WTC11 (cell line): Measurements from ENCODE around the gene MEIS2. TPM values are rescaled to one million over a fixed set of nuclear protein-coding genes. Genes with fewer than 3 reads are reported as not detected.

Experiments
- ATAC-seq: fragments of 200-7000 bp; cut with Tn5 transposase; 2 replicates; pipeline ENCODE4 v1.10.0; 2021; ENCODE audit warnings: mild to moderate bottlenecking, moderate library complexity
- CTCF ChIA-PET: fragments of 300-600 bp; sonication (Branson Sonifier 250); formaldehyde crosslinking; loops from one replicate; lab custom pipeline; 2021; ENCODE audit warnings: antibody characterized with exemption; lab: Charles Lee
- POLR2A ChIA-PET: fragments of 350-600 bp; sonication (Branson Sonifier 250); formaldehyde crosslinking; loops from one replicate; lab custom pipeline; 2021; ENCODE audit warnings: antibody characterized with exemption; lab: Charles Lee
- DNase-seq: peaks from one replicate; pipeline ENCODE4 v3.0.0; 2021; ENCODE audit warnings: low spot score
- H3K27ac Mint-ChIP-seq: 2 replicates; pipeline ENCODE4 v1.8.0; 2021; ENCODE audit warnings: mixed read lengths
- H3K27me3 Mint-ChIP-seq: 2 replicates; pipeline ENCODE4 v1.8.0; 2021; ENCODE audit warnings: low read depth, mild to moderate bottlenecking, moderate library complexity, mixed read lengths
- H3K36me3 Mint-ChIP-seq: 2 replicates; pipeline ENCODE4 v1.8.0; 2021; ENCODE audit warnings: mixed read lengths
- H3K4me1 Mint-ChIP-seq: 2 replicates; pipeline ENCODE4 v1.8.0; 2022; ENCODE audit warnings: mixed read lengths
- H3K4me3 Mint-ChIP-seq: 2 replicates; pipeline ENCODE4 v1.8.0; 2021; ENCODE audit warnings: mild to moderate bottlenecking, moderate library complexity, mixed read lengths
- H3K9me3 Mint-ChIP-seq: 2 replicates; pipeline ENCODE4 v1.8.0; 2021; ENCODE audit warnings: mixed read lengths
- ARID4B ChIP-seq: sonication (generic); formaldehyde crosslinking; IDR thresholded peaks from 2 replicates; pipeline ENCODE4 v1.8.0; 2023; ENCODE audit warnings: missing genetic modification reagents, mild to moderate bottlenecking, borderline replicate concordance
- ETV6 ChIP-seq: sonication (generic); formaldehyde crosslinking; IDR thresholded peaks from 2 replicates; pipeline ENCODE4 v1.8.1; 2022; ENCODE audit warnings: mild to moderate bottlenecking, missing genetic modification reagents
- GABPB1 ChIP-seq: sonication (generic); formaldehyde crosslinking; IDR thresholded peaks from 2 replicates; pipeline ENCODE4 v1.8.1; 2023; ENCODE audit warnings: mild to moderate bottlenecking, missing genetic modification reagents
- HMGA2 ChIP-seq: fragments of 250-450 bp; sonication (Bioruptor Pico); IDR thresholded peaks from 2 replicates; pipeline ENCODE4 v1.4.0; 2021; ENCODE audit warnings: mild to moderate bottlenecking, moderate library complexity
- NFATC4 ChIP-seq: fragments of 250-450 bp; sonication (Bioruptor Pico); IDR thresholded peaks from 2 replicates; pipeline ENCODE4 v1.9.0; 2021; ENCODE audit warnings: mild to moderate bottlenecking
- NFYB ChIP-seq: sonication (generic); formaldehyde crosslinking; conservative IDR thresholded peaks from 2 replicates; pipeline ENCODE4 v1.8.0; 2022; ENCODE audit warnings: low read depth, missing genetic modification reagents
- NR1H2 ChIP-seq: sonication (generic); formaldehyde crosslinking; IDR thresholded peaks from 2 replicates; pipeline ENCODE4 v1.9.0; 2021; ENCODE audit warnings: mild to moderate bottlenecking, moderate library complexity, missing genetic modification reagents
- PRDM15 ChIP-seq: sonication (generic); formaldehyde crosslinking; IDR thresholded peaks from 2 replicates; pipeline ENCODE4 v1.8.0; 2022; ENCODE audit warnings: missing genetic modification reagents
- PRRX2 ChIP-seq: fragments of 250-450 bp; sonication (Bioruptor Pico); IDR thresholded peaks from 2 replicates; pipeline ENCODE4 v1.8.0; 2021; ENCODE audit warnings: mild to moderate bottlenecking
- RORB ChIP-seq: fragments of 250-450 bp; sonication (Bioruptor Pico); IDR thresholded peaks from 2 replicates; pipeline ENCODE4 v1.9.0; 2021; ENCODE audit warnings: mild to moderate bottlenecking
- SMAD3 ChIP-seq: sonication (generic); formaldehyde crosslinking; IDR thresholded peaks from 2 replicates; pipeline ENCODE4 v1.8.0; 2022; ENCODE audit warnings: missing genetic modification reagents, mild to moderate bottlenecking, borderline replicate concordance
- TEAD4 ChIP-seq: sonication (generic); formaldehyde crosslinking; IDR thresholded peaks from 2 replicates; pipeline ENCODE4 v1.8.0; 2022; ENCODE audit warnings: mild to moderate bottlenecking, missing genetic modification reagents
- ZBTB43 ChIP-seq: sonication (generic); formaldehyde crosslinking; IDR thresholded peaks from 2 replicates; pipeline ENCODE4 v1.8.1; 2023; ENCODE audit warnings: mild to moderate bottlenecking, missing genetic modification reagents
- ZNF138 ChIP-seq: sonication (generic); formaldehyde crosslinking; conservative IDR thresholded peaks from 2 replicates; pipeline ENCODE4 v1.8.1; 2022; ENCODE audit warnings: mild to moderate bottlenecking, moderate library complexity, missing genetic modification reagents
- ZNF425 ChIP-seq: fragments of 250-450 bp; sonication (Bioruptor Pico); conservative IDR thresholded peaks from 2 replicates; pipeline ENCODE4 v1.9.0; 2021; ENCODE audit warnings: mild to moderate bottlenecking
- total RNA-seq: library from RNA; stranded (reverse); gene quantifications from 3 replicates; pipeline ENCODE4 v1.2.3, GENCODE V29; 2021
- TF ChIP-seq, protein P1 (sequence below): sonication (generic); formaldehyde crosslinking; IDR thresholded peaks from 2 replicates; pipeline ENCODE4 v1.8.0; 2023; ENCODE audit warnings: missing genetic modification reagents
- TF ChIP-seq, protein P2 (sequence below): fragments of 250-450 bp; sonication (Bioruptor Pico); IDR thresholded peaks from 2 replicates; pipeline ENCODE4 v1.9.0; 2021; ENCODE audit warnings: mild to moderate bottlenecking
- TF ChIP-seq, protein P3 (sequence below): sonication (generic); formaldehyde crosslinking; IDR thresholded peaks from 2 replicates; pipeline ENCODE4 v1.8.0; 2022; ENCODE audit warnings: mild to moderate bottlenecking, missing genetic modification reagents
- TF ChIP-seq, protein P4 (sequence below): sonication (generic); formaldehyde crosslinking; IDR thresholded peaks from 2 replicates; pipeline ENCODE4 v1.8.1; 2022; ENCODE audit warnings: low read depth, mild to moderate bottlenecking, moderate library complexity, missing genetic modification reagents, borderline replicate concordance
- TF ChIP-seq, protein P5 (sequence below): sonication (generic); formaldehyde crosslinking; IDR thresholded peaks from 2 replicates; pipeline ENCODE4 v1.8.1; 2022; ENCODE audit warnings: low read depth, missing genetic modification reagents, borderline replicate concordance

The MEIS2 gene
- total RNA-seq, 1 experiment from 2014 or later: 0.57 TPM

DNA sequence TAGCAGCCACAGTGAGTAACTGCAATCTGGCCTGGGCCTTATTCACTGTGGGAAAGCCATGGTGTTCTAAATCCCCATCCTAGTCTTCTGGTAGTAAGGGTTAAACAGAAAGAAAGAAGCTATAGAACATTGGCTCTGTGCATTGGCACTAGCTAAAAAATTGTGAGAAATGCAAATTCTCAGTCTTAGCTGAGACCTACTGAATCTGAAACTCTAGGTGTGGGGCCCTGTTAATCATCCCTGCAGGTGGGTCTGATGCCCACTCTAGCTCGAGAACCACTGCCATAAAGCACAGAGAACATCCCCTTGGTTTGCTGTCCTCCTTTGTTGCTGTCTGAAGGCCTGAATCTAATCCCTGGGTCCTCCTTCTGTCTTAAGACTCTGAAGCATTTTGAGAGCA lies 59.3 kb downstream of the MEIS2 start:
- no peak for DNase-seq
- POLR2A ChIA-PET: no interaction called here
- CTCF ChIA-PET: no interaction called here
- TF ChIP-seq PRRX2 (no peak), NFYB (CRISPR knock-in tag) (no peak), PRDM15 (no peak), TEAD4 (no peak), RORB (CRISPR knock-in tag) (no peak), ETV6 (no peak), ZNF138 (no peak), NR1H2 (CRISPR knock-in tag) (no peak), ZNF425 (CRISPR knock-in tag) (no peak), ARID4B (CRISPR knock-in tag) (no peak), HMGA2 (CRISPR knock-in tag) (no peak), NFATC4 (no peak), SMAD3 (CRISPR knock-in tag) (no peak), ZBTB43 (CRISPR knock-in tag) (no peak), GABPB1 (CRISPR knock-in tag) (no peak)
- TF ChIP-seq, protein P1, sequence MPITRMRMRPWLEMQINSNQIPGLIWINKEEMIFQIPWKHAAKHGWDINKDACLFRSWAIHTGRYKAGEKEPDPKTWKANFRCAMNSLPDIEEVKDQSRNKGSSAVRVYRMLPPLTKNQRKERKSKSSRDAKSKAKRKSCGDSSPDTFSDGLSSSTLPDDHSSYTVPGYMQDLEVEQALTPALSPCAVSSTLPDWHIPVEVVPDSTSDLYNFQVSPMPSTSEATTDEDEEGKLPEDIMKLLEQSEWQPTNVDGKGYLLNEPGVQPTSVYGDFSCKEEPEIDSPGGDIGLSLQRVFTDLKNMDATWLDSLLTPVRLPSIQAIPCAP (CRISPR knock-in tag): no peak
- TF ChIP-seq, protein P2, sequence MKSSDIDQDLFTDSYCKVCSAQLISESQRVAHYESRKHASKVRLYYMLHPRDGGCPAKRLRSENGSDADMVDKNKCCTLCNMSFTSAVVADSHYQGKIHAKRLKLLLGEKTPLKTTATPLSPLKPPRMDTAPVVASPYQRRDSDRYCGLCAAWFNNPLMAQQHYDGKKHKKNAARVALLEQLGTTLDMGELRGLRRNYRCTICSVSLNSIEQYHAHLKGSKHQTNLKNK: no peak
- TF ChIP-seq, protein P3, sequence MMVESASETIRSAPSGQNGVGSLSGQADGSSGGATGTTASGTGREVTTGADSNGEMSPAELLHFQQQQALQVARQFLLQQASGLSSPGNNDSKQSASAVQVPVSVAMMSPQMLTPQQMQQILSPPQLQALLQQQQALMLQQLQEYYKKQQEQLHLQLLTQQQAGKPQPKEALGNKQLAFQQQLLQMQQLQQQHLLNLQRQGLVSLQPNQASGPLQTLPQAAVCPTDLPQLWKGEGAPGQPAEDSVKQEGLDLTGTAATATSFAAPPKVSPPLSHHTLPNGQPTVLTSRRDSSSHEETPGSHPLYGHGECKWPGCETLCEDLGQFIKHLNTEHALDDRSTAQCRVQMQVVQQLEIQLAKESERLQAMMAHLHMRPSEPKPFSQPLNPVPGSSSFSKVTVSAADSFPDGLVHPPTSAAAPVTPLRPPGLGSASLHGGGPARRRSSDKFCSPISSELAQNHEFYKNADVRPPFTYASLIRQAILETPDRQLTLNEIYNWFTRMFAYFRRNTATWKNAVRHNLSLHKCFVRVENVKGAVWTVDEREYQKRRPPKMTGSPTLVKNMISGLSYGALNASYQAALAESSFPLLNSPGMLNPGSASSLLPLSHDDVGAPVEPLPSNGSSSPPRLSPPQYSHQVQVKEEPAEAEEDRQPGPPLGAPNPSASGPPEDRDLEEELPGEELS (CRISPR knock-in tag): no peak
- TF ChIP-seq, protein P4, sequence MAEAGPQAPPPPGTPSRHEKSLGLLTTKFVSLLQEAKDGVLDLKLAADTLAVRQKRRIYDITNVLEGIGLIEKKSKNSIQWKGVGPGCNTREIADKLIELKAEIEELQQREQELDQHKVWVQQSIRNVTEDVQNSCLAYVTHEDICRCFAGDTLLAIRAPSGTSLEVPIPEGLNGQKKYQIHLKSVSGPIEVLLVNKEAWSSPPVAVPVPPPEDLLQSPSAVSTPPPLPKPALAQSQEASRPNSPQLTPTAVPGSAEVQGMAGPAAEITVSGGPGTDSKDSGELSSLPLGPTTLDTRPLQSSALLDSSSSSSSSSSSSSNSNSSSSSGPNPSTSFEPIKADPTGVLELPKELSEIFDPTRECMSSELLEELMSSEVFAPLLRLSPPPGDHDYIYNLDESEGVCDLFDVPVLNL (CRISPR knock-in tag): no peak
- TF ChIP-seq, protein P5, sequence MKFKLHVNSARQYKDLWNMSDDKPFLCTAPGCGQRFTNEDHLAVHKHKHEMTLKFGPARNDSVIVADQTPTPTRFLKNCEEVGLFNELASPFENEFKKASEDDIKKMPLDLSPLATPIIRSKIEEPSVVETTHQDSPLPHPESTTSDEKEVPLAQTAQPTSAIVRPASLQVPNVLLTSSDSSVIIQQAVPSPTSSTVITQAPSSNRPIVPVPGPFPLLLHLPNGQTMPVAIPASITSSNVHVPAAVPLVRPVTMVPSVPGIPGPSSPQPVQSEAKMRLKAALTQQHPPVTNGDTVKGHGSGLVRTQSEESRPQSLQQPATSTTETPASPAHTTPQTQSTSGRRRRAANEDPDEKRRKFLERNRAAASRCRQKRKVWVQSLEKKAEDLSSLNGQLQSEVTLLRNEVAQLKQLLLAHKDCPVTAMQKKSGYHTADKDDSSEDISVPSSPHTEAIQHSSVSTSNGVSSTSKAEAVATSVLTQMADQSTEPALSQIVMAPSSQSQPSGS (CRISPR knock-in tag): no peak
- no peaks in the 10 kb centered on the region; the same call in none of the 2 replicates for H3K27me3 Mint-ChIP-seq
- H3K36me3 Mint-ChIP-seq: no peaks in the 10 kb centered on the region
- H3K4me1 Mint-ChIP-seq: peaks cover 33% of the 10 kb centered on the region
- H3K27ac Mint-ChIP-seq: no peak overlapping the region
- ATAC-seq: no peak
- no peaks in the 10 kb centered on the region for H3K9me3 Mint-ChIP-seq
- no peak overlapping the region for H3K4me3 Mint-ChIP-seq
